Stomach smooth muscle (tissue), 2 donors: Measurements from ENCODE around the gene SLC10A6.

Source experiments
- H3K27ac ChIP-seq: one replicate; pipeline ENCODE4 v1.7.0; 2013; ENCODE audit warnings: mild to moderate bottlenecking, low read length, inconsistent platforms
- H3K27me3 ChIP-seq, 2 donors: one replicate each; pipeline ENCODE4 v1.7.0; 2013; ENCODE audit warnings: low read length in 2 of 2; ENCODE audit not compliant: insufficient read depth in 2 of 2, control insufficient read depth in 1 of 2
- H3K36me3 ChIP-seq, 2 donors: one replicate each; pipeline ENCODE4 v1.7.0; 2013; ENCODE audit warnings: low read length in 2 of 2; ENCODE audit not compliant: control insufficient read depth in 2 of 2, insufficient read depth in 2 of 2
- H3K4me1 ChIP-seq: one replicate; pipeline ENCODE4 v1.7.0; 2013; ENCODE audit warnings: low read length; ENCODE audit not compliant: control insufficient read depth, insufficient read depth
- H3K4me3 ChIP-seq, 2 donors: one replicate each; pipeline ENCODE4 v1.7.0; 2013; ENCODE audit warnings: low read length in 2 of 2
- H3K9ac ChIP-seq, 2 donors: one replicate each; pipeline ENCODE4 v1.7.0; 2013; ENCODE audit warnings: low read length in 2 of 2, mild to moderate bottlenecking in 1 of 2
- H3K9me3 ChIP-seq, 2 donors: one replicate each; pipeline ENCODE4 v1.7.0; 2013; ENCODE audit warnings: low read length in 2 of 2; ENCODE audit not compliant: control insufficient read depth in 2 of 2
- donor health status: healthy.
- donor health status: Pancreatic carcinoma.

The SLC10A6 gene

DNA sequence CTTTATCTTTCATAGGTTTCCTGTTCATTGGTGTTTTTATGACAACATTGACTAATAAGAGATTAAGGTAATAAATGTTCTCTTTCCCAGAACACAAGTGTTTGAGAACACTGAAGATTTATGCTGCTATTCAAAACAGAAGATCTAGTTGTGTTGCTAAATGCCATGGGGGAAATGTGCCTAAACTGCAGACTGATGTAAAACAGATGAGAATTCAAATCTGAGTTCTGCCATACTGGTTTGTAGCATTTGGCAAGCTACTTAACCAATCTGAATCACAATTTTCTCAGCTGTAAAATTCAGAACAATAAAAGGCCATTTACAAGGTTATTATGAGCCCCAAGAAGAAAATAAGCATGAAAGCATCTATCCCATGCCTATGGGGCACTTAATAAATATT lies 2.3 kb downstream of the SLC10A6 start:
- H3K9me3 ChIP-seq, result no peaks in the 10 kb centered on the region
- H3K27me3 ChIP-seq, result no peaks in the 10 kb centered on the region
- H3K9ac ChIP-seq, result no peak overlapping the region
- no peak overlapping the region for H3K4me3 ChIP-seq
- H3K4me1 ChIP-seq, result peaks cover 3% of the 10 kb centered on the region
- no peaks in the 10 kb centered on the region for H3K36me3 ChIP-seq
- no peak overlapping the region for H3K27ac ChIP-seq

DNA sequence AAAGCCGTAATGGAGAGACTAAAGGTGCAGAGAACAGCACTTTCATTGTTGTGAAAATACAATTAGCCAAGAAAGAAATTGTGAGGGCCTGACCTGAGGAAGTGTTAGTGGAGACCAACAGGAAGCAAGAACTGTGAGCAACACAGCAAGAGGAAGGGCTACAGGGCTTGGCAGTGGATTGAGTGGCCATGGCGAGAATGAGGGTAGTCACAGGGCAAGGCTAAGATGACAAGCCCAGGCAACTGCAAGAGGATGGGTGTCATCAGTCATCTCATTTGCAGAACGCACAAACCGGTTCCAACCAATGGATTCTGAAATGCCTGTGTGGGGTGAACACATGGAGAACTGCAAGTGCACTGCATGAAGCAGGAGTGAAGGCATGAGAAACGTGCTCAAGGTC lies 3.6 kb downstream of the SLC10A6 start:
- no peak overlapping the region for H3K9ac ChIP-seq
- no peaks in the 10 kb centered on the region for H3K9me3 ChIP-seq
- no peak overlapping the region for H3K4me3 ChIP-seq
- no peak overlapping the region for H3K27ac ChIP-seq
- H3K4me1 ChIP-seq, result peaks cover 3% of the 10 kb centered on the region
- H3K36me3 ChIP-seq, result no peaks in the 10 kb centered on the region
- H3K27me3 ChIP-seq, result no peaks in the 10 kb centered on the region

GRCh38 chr4:86841309-86841708 lies 7.9 kb downstream of the SLC10A6 start:
- H3K9me3 ChIP-seq, result no peaks in the 10 kb centered on the region
- no peak overlapping the region for H3K9ac ChIP-seq
- no peak overlapping the region for H3K4me3 ChIP-seq
- H3K36me3 ChIP-seq, result no peaks in the 10 kb centered on the region
- no peak overlapping the region for H3K27ac ChIP-seq
- no peaks in the 10 kb centered on the region for H3K27me3 ChIP-seq
- peaks cover 2% of the 10 kb centered on the region for H3K4me1 ChIP-seq

DNA sequence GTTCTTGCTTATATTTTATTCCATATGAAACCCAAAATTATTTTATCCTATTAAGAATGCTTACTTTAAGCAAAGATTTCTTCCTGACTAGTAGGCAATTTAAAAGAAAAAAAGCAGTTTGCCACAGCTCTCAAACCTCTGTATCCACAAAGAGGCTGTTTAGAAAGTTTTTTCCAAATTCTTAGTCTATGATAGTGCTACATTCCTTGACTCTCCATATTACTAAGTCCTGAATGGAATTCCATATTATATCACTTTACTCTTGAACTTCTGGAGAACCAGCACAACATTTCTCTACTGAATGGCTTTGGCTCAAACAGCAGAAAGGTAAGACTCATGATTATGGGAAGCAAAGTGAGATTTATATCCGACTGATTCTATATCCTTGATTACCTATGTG lies 8.3 kb downstream of the SLC10A6 start:
- Histone ChIP-seq H3K4me3 (no peak overlapping the region), H3K4me1 (peaks cover 2% of the 10 kb centered on the region), H3K9ac (no peak overlapping the region), H3K27me3 (no peaks in the 10 kb centered on the region), H3K9me3 (no peaks in the 10 kb centered on the region), H3K27ac (no peak overlapping the region), H3K36me3 (no peaks in the 10 kb centered on the region)

DNA sequence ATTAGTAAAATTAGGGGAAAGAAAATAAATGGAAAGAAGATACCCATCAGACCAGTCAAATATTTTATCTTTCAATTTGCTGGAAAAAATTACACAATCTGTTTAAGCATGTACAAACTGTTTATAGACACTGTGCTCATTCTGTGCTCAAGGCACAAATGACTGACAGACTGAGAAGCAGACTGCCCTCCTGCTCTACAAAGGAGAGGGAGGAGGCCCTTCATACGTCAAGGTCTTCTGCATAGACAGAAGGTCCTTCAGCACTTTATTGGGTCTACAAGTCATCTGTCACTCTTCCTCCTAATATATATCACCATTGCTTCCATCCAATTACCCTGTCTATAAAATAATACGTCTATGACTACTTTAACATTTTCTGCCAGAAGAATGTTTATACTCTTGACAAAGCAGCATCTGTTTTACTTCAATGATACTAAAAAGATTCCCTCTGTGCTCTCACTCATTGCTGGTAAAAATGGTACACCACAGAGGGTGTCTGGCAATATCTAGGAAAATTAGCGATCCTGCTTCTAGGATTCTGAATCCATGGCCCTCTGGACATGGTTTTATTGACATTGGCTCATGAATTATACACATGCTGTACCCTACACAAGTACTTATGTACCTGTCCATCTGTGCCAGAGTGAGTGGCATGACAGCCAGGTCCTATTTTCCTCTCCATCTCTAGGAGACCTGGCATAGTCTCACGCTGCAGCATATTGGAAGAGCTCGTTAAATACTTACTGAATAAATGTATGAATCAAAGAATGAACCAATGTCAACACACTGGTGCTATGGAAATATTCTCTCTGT lies 11.3 kb downstream of the SLC10A6 start:
- Histone ChIP-seq H3K4me1 (peaks cover 2% of the 10 kb centered on the region), H3K36me3 (no peaks in the 10 kb centered on the region), H3K27ac (no peak overlapping the region), H3K9me3 (no peaks in the 10 kb centered on the region), H3K27me3 (no peaks in the 10 kb centered on the region), H3K9ac (no peak overlapping the region), H3K4me3 (no peak overlapping the region)

DNA sequence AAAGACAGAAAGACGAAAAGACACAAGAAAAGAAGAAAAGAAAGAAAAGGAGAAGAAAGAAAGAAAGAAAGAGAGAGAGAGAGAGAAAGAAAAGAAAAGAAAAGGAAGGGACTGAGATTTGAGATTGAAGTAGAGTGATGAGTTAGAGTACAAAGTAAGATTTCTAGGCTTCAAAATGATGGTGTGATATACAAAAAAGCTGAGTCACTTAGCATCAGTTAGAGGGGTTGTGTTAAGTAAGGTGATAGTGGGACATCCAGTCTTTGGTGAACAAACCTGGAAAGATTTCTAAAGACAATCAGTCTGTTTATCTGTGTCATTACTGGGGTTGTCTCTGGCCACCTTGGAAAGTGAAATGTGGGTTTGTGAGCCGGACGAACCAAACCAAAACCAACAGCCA lies 13.5 kb downstream of the SLC10A6 start:
- H3K9me3 ChIP-seq, result no peaks in the 10 kb centered on the region
- H3K9ac ChIP-seq, result no peak overlapping the region
- H3K36me3 ChIP-seq, result no peaks in the 10 kb centered on the region
- H3K4me1 ChIP-seq, result peaks cover 2% of the 10 kb centered on the region
- no peak overlapping the region for H3K27ac ChIP-seq
- H3K4me3 ChIP-seq, result no peak overlapping the region
- H3K27me3 ChIP-seq, result no peaks in the 10 kb centered on the region

DNA sequence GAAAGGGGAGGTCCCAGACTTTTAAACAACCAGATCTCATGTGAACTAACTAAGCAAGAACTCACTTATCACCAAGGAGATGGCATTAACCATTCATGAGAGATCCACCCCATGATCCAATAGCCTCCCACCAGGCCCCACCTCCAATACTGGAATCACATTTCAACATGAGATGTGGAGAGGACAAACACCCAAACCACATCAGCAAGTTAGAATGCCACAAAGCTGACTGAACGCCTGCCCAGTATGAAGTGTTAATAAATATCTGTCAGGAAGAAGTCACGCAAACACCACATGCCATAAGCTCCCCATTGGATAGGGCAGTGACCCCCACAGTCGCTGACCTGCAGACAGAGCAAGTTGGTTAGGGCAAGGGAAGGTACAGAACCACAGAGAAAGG lies 14.3 kb downstream of the SLC10A6 start:
- peaks cover 2% of the 10 kb centered on the region for H3K4me1 ChIP-seq
- H3K27me3 ChIP-seq, result no peaks in the 10 kb centered on the region
- H3K9ac ChIP-seq, result no peak overlapping the region
- H3K36me3 ChIP-seq, result no peaks in the 10 kb centered on the region
- H3K27ac ChIP-seq, result no peak overlapping the region
- H3K9me3 ChIP-seq, result peaks cover 0 to 2% of the 10 kb centered on the region in 2 donors
- no peak overlapping the region for H3K4me3 ChIP-seq

- no peak overlapping the region for H3K4me3 ChIP-seq
- peaks cover 0 to 2% of the 10 kb centered on the region in 2 donors for H3K9me3 ChIP-seq
- no peaks in the 10 kb centered on the region for H3K36me3 ChIP-seq
- peaks cover 2% of the 10 kb centered on the region for H3K4me1 ChIP-seq
- no peak overlapping the region for H3K9ac ChIP-seq
- H3K27me3 ChIP-seq, result no peaks in the 10 kb centered on the region
- no peak overlapping the region for H3K27ac ChIP-seq
These were observed 15.6 kb downstream of the SLC10A6 start for GRCh38 chr4:86833615-86834014.

DNA sequence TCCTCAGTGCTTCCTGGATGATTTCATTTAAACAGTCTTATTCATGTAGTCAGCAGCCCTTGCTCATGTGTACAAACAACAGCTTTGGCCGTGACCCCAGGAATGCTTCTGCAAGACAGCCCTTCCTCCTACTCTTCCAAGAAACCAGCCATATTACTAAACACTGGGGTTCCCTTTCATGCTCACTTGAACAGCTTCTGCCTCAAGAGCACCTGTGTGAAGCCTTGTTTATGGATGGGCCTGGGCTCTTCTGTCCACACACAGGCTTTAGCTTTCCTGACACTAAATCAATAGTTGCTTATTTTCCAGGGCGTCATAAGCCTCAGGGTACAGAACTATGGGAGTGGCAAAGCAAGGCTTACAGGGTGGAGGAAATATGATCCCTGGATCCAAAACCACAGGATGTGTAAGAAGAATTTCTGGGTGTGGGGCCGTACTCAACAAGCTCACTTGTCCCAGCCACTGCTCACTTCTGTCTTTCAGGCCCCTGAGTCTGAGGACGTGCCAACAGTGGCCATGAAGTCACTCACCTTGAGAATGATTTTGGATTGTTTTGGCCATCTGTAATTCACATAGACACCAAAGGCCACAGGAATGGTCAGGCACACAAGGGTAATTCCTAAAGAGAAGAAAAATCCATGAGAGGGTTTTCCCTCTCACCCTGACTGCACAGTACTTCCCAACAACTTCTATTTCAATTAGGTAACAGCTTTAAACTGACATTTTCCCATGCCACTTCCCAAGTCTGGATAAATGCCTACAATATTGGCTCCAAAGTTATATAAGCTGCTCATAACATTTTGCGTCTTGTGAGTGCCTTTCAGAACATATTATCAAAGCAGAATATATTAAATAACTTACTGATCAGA lies 17.7 kb downstream of the SLC10A6 start:
- Histone ChIP-seq H3K4me3 (no peak overlapping the region), H3K4me1 (no peaks in the 10 kb centered on the region), H3K9ac (no peak overlapping the region), H3K9me3 (peaks cover 0 to 2% of the 10 kb centered on the region in 2 donors), H3K27ac (no peak overlapping the region), H3K27me3 (no peaks in the 10 kb centered on the region), H3K36me3 (no peaks in the 10 kb centered on the region)

GRCh38 chr4:86825511-86825910 lies 23.7 kb downstream of the SLC10A6 start:
- Histone ChIP-seq H3K9me3 (peaks cover 0 to 2% of the 10 kb centered on the region in 2 donors), H3K9ac (no peak overlapping the region), H3K36me3 (no peaks in the 10 kb centered on the region), H3K4me1 (no peaks in the 10 kb centered on the region), H3K4me3 (no peak overlapping the region), H3K27me3 (no peaks in the 10 kb centered on the region), H3K27ac (no peak overlapping the region)

DNA sequence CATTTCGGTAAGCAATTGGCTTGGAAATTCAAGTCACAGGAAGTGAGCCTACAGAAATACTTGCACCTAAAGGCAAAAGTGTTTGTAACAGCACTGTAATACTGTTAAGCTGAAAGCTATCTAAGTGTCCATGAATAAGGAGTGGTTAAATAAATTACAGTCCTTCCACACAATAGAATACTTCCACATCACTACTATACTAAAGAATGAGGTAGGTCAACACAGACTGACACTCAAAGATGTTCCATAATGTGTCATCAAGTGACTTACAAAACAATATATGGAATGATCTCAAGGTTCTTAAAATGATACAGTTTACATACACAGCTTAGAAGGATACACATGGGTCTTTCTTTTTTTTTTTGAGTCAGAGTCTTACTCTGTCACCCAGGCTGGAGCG lies 27.0 kb downstream of the SLC10A6 start:
- Histone ChIP-seq H3K9me3 (no peaks in the 10 kb centered on the region), H3K9ac (no peak overlapping the region), H3K4me1 (no peaks in the 10 kb centered on the region), H3K27me3 (no peaks in the 10 kb centered on the region), H3K27ac (no peak overlapping the region), H3K36me3 (no peaks in the 10 kb centered on the region), H3K4me3 (no peak overlapping the region)
